Endothelial cell of umbilical vein (primary cell): Measurements from ENCODE around the gene RABL6. TPM values are rescaled to one million over a fixed set of nuclear protein-coding genes. Genes with fewer than 3 reads are reported as not detected.
"Not testable (repeated sequence)": the region's sequence is repeated elsewhere in the genome, so short reads cannot be mapped to it uniquely, and the experiment has no call there.

Experiments
- BruUV-seq: library from RNA; stranded (reverse); fragments of 400-500 nt; replicated peaks from 2 replicates; lab custom pipeline; 2021; lab: Mats Ljungman, UMichigan
- CTCF ChIA-PET: fragments of 300-600, 350-600 bp; sonication (Branson Sonifier 250); formaldehyde crosslinking; loops from one replicate; lab custom pipeline; 2021; ENCODE audit warnings: antibody characterized with exemption, inconsistent platforms; lab: Charles Lee
- POLR2A ChIA-PET: fragments of 300-600, 350-600 bp; sonication (Branson Sonifier 250); formaldehyde crosslinking; loops from one replicate; lab custom pipeline; 2021; ENCODE audit warnings: antibody characterized with exemption, inconsistent platforms; lab: Charles Lee
- DNase-seq: peaks from one replicate; pipeline ENCODE4 v3.0.0-alpha.2; 2011; ENCODE audit warnings: low read depth, low spot score
- FAIRE-seq: peaks from 2 replicates; lab custom pipeline; 2011; peaks lifted over from hg19 to GRCh38; lab: Jason Lieb, UNC
- H2AFZ ChIP-seq: 2 replicates; pipeline ENCODE4 v1.6.0; 2012; ENCODE audit warnings: low read depth, low read length, control low read depth, inconsistent platforms
- H3K27ac ChIP-seq: 2 replicates; pipeline ENCODE4 v1.5.1; 2011; ENCODE audit warnings: low read depth, mild to moderate bottlenecking, control low read depth, low read length, moderate library complexity; ENCODE audit not compliant: insufficient read depth
- H3K27me3 ChIP-seq, 2 experiments: 2 replicates each; pipeline versions ENCODE4 v1.6.0 to v1.6.1; 2011; ENCODE audit warnings: low read length in 2 of 2, mixed read lengths in 1 of 2; ENCODE audit not compliant: control insufficient read depth in 2 of 2, insufficient read depth in 2 of 2
- H3K36me3 ChIP-seq, 2 experiments: 2 replicates in 1 of 2; 3 replicates in 1 of 2; pipeline ENCODE4 v1.5.1; 2011; ENCODE audit warnings: low read length in 2 of 2, mild to moderate bottlenecking in 1 of 2, moderate library complexity in 1 of 2; ENCODE audit not compliant: control insufficient read depth in 2 of 2, insufficient read depth in 2 of 2; ENCODE audit errors: extremely low read depth in 1 of 2
- H3K4me1 ChIP-seq: 3 replicates; pipeline ENCODE4 v1.5.1; 2011; ENCODE audit warnings: mild to moderate bottlenecking, low read length; ENCODE audit not compliant: control insufficient read depth, insufficient read depth; ENCODE audit errors: extremely low read depth
- H3K4me2 ChIP-seq: 2 replicates; pipeline ENCODE4 v1.6.1; 2011; ENCODE audit warnings: low read length, control low read depth, mixed read lengths; ENCODE audit not compliant: insufficient read depth
- H3K4me3 ChIP-seq, 3 experiments: fragments of 200-600 bp in 1 of 3; sonication (generic), shearing (Covaris generic) in 1 of 3; replicated peaks in 1 of 3; 2 replicates each; pipeline ENCODE4 v1.5.1; 2011 to 2016; ENCODE audit warnings: control low read depth in 3 of 3, low read length in 3 of 3, mild to moderate bottlenecking in 2 of 3, inconsistent platforms in 1 of 3, low read depth in 1 of 3, moderate library complexity in 1 of 3; ENCODE audit not compliant: insufficient read depth in 1 of 3
- H3K79me2 ChIP-seq: 2 replicates; pipeline ENCODE4 v1.6.0; 2012; ENCODE audit warnings: low read length, inconsistent platforms; ENCODE audit not compliant: control insufficient read depth, insufficient read depth
- H3K9ac ChIP-seq: replicated peaks from 2 replicates; pipeline ENCODE3; 2011; ENCODE audit warnings: low read length, control low read depth; ENCODE audit not compliant: insufficient read depth; ENCODE audit errors: extremely low read depth
- H3K9me1 ChIP-seq: replicated peaks from 3 replicates; pipeline ENCODE4 v1.6.0; 2011; ENCODE audit warnings: mild to moderate bottlenecking, low read length; ENCODE audit not compliant: control insufficient read depth, insufficient read depth; ENCODE audit errors: extremely low read depth
- H3K9me3 ChIP-seq: replicated peaks from 2 replicates; pipeline ENCODE4 v1.5.1; 2012; ENCODE audit warnings: low read length, inconsistent platforms; ENCODE audit not compliant: control insufficient read depth, insufficient read depth
- H4K20me1 ChIP-seq: replicated peaks from 2 replicates; pipeline ENCODE3; 2011; ENCODE audit warnings: mild to moderate bottlenecking, low read length; ENCODE audit not compliant: control insufficient read depth, insufficient read depth; ENCODE audit errors: extremely low read depth
- CTCF ChIP-seq, 2 donors: IDR thresholded peaks; 1 replicate in 1 of 2; 2 replicates in 1 of 2; pipeline ENCODE4 v1.5.1; 2011; ENCODE audit warnings: low read length in 2 of 2, mild to moderate bottlenecking in 2 of 2, moderate library complexity in 2 of 2, control low read depth in 1 of 2, inconsistent platforms in 1 of 2, low read depth in 1 of 2; ENCODE audit not compliant: insufficient read depth in 1 of 2; ENCODE audit errors: extremely low read depth in 1 of 2
- FOS ChIP-seq: IDR thresholded peaks from 2 replicates; pipeline ENCODE4 v1.6.1; 2011; ENCODE audit warnings: mild to moderate bottlenecking, low read length, moderate library complexity, borderline replicate concordance; ENCODE audit not compliant: insufficient read depth
- dilution Hi-C: fragments of 300-500 bp; cut with MboI; formaldehyde crosslinking; loops from one replicate; pipeline ENCODE4 v1.15.0; 2019; ENCODE audit warnings: low sequenced_read_pairs; ENCODE audit not compliant: extremely low pct_ligation_motif_present
- intact Hi-C: fragments of 100-400 bp; cut with micrococcal nuclease; formaldehyde crosslinking; loops from one replicate; pipeline ENCODE4 v1.10.0; 2022
- polyA plus RNA-seq, 4 experiments: library from polyadenylated mRNA; depleted of rRNA in 3 of 4; stranded (reverse) in 3 of 4; unstranded in 1 of 4; fragments of >200 nt; gene quantifications; 2 replicates each; pipeline versions ENCODE4 v1.2.1 to v1.2.3, GENCODE V29; 2011 to 2012; ENCODE audit warnings: missing spikeins in 1 of 4
- total RNA-seq: library from RNA; stranded (reverse); gene quantifications from 2 replicates; pipeline ENCODE4 v1.2.3, GENCODE V29; 2021

Gene RABL6
- total and polyA plus RNA-seq, 2 donors (not counting 3 experiments of a cell fraction or from before 2014, with no cell fraction given): 60.8 to 112 TPM

GRCh38 chr9:136786983-136787382 is 20.8 kb upstream of the RABL6 start:
- H3K9ac ChIP-seq, H4K20me1 ChIP-seq, H3K4me1 ChIP-seq, H2AFZ ChIP-seq, H3K4me3 ChIP-seq, POLR2A ChIA-PET, H3K27me3 ChIP-seq, dilution Hi-C loops, BruUV-seq, H3K9me1 ChIP-seq, H3K27ac ChIP-seq, H3K79me2 ChIP-seq, DNase-seq, H3K4me2 ChIP-seq, H3K9me3 ChIP-seq, FAIRE-seq, H3K36me3 ChIP-seq: not testable (repeated sequence)
- intact Hi-C loops: loop anchor here (1.0 to 5.0 kb wide), 4 partner anchors 157 to 450 kb away; partner anchors contain the start of gene FBXW5
- CTCF ChIA-PET: interaction anchor here (1.2 kb wide), 2 partner anchors 248 to 258 kb away, joined by 4 read pairs; no protein-coding TSS in a partner anchor

- H3K4me3 ChIP-seq: no peak overlapping the region
Observed at GRCh38 chr9:136787690-136788400, 19.9 kb upstream of the RABL6 start.

More at GRCh38 chr9:136787690-136788400, 19.9 kb upstream of the RABL6 start:
- no peak overlapping the region for H2AFZ ChIP-seq
- intact Hi-C loops: loop anchor here (1.0 to 5.0 kb wide), 4 partner anchors 156 to 449 kb away; partner anchors contain the start of gene FBXW5
- no peak overlapping the region for H3K9ac ChIP-seq
- H3K9me3 ChIP-seq: no peaks in the 10 kb centered on the region
- H3K4me1 ChIP-seq: peaks cover 7% of the 10 kb centered on the region
- peak; percentile 69 for DNase-seq
- peak; percentile 76 for FAIRE-seq
- POLR2A ChIA-PET: no interaction called here
- no peaks in the 10 kb centered on the region for H3K9me1 ChIP-seq
- peaks cover 1% of the 10 kb centered on the region for H3K79me2 ChIP-seq
- no peaks in the 10 kb centered on the region for H4K20me1 ChIP-seq
- no peak overlapping the region for H3K4me2 ChIP-seq
- H3K27me3 ChIP-seq: peaks cover 0 to 5% of the 10 kb centered on the region in 2 experiments
- H3K27ac ChIP-seq: no peak overlapping the region
- TF ChIP-seq CTCF (IDR thresholded peaks at IDR 0.05; ENCODE audit: extremely low read depth in 1 of 2, insufficient read depth in 1 of 2, low read depth in 1 of 2, low read length in 2 of 2) (peak; percentile 66 to 75), FOS (no peak)
- H3K36me3 ChIP-seq: no peaks in the 10 kb centered on the region
- BruUV-seq: no TSS peak
- dilution Hi-C loops: no loop called here
- CTCF ChIA-PET: interaction anchor here (0.9 to 2.2 kb wide), 7 partner anchors 10 to 276 kb away, joined by 3 to 19 read pairs (median 4); no protein-coding TSS in a partner anchor
